C4-2B (cell line): Measurements from ENCODE around the gene ELMO1.

Experiments used
- ZFX ChIP-seq: fragments of 450-650 bp; IDR thresholded peaks from 2 replicates; pipeline ENCODE4 v1.6.1; 2017
- TF ChIP-seq, protein P1 (sequence below): fragments of 450-650 bp; conservative IDR thresholded peaks from 2 replicates; pipeline ENCODE4 v1.5.1; 2017; ENCODE audit warnings: mild to moderate bottlenecking

DNA sequence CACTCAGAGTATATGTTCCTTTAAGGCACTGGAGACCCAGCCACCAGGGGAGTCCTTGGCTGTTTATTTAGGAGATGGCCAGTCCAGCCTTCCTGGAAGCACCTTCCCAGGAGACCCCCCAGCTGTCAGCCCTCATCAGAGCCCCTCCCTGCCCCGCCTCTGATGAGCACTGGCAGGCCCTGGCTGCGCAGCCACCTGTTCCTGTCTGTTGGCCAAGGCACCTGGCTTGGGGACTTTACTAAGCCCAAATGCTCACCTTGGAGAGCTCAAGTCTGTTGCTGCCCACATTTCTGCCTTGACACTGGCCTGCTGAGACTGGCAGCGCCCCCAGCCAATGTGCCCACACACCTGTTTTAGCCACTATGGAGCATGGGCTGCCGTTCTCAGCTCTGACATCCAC, 124.7 kb downstream of the ELMO1 start:
- TF ChIP-seq, protein P1, sequence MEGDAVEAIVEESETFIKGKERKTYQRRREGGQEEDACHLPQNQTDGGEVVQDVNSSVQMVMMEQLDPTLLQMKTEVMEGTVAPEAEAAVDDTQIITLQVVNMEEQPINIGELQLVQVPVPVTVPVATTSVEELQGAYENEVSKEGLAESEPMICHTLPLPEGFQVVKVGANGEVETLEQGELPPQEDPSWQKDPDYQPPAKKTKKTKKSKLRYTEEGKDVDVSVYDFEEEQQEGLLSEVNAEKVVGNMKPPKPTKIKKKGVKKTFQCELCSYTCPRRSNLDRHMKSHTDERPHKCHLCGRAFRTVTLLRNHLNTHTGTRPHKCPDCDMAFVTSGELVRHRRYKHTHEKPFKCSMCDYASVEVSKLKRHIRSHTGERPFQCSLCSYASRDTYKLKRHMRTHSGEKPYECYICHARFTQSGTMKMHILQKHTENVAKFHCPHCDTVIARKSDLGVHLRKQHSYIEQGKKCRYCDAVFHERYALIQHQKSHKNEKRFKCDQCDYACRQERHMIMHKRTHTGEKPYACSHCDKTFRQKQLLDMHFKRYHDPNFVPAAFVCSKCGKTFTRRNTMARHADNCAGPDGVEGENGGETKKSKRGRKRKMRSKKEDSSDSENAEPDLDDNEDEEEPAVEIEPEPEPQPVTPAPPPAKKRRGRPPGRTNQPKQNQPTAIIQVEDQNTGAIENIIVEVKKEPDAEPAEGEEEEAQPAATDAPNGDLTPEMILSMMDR: no peak
- no peak for TF ChIP-seq ZFX
